Mesendoderm (in vitro differentiated cells): ENCODE results near the gene EFCAB13.
A peak's percentile ranks its signal among the peaks of the same experiment; 100 is the strongest.

Source experiments
- DNase-seq: peaks from one replicate; pipeline ENCODE4 v3.0.0; 2013
- H2AK5ac ChIP-seq: 2 replicates; pipeline ENCODE4 v1.6.1; 2013; ENCODE audit warnings: low read length, inconsistent platforms
- H2BK120ac ChIP-seq: 2 replicates; pipeline ENCODE4 v1.6.1; 2013; ENCODE audit warnings: low read depth, mild to moderate bottlenecking, low read length, moderate library complexity, mixed read lengths
- H2BK15ac ChIP-seq: replicated peaks from 2 replicates; pipeline ENCODE4 v1.6.1; 2013; ENCODE audit warnings: low read depth, mild to moderate bottlenecking, moderate library complexity
- H2BK5ac ChIP-seq: 2 replicates; pipeline ENCODE4 v1.6.1; 2013; ENCODE audit warnings: low read length, inconsistent platforms
- H3K18ac ChIP-seq: 2 replicates; pipeline ENCODE4 v1.6.1; 2013; ENCODE audit warnings: mild to moderate bottlenecking, low read length, mixed read lengths
- H3K23ac ChIP-seq: one replicate; pipeline ENCODE4 v1.6.1; 2013; ENCODE audit warnings: low read length
- H3K27ac ChIP-seq: 2 replicates; pipeline ENCODE4 v1.5.1; 2013; ENCODE audit warnings: low read depth, mild to moderate bottlenecking, inconsistent platforms, low read length, moderate library complexity
- H3K27me3 ChIP-seq: 2 replicates; pipeline ENCODE4 v1.6.1; 2013; ENCODE audit warnings: low read length, control low read depth, mild to moderate bottlenecking, inconsistent platforms; ENCODE audit not compliant: insufficient read depth, poor library complexity
- H3K36me3 ChIP-seq: 2 replicates; pipeline ENCODE4 v1.6.1; 2013; ENCODE audit warnings: low read length, inconsistent platforms; ENCODE audit not compliant: control insufficient read depth, insufficient read depth
- H3K4ac ChIP-seq: one replicate; pipeline ENCODE4 v1.6.1; 2013; ENCODE audit warnings: low read depth, mild to moderate bottlenecking, low read length, moderate library complexity
- H3K4me1 ChIP-seq: 2 replicates; pipeline ENCODE4 v1.6.1; 2013; ENCODE audit warnings: low read depth, low read length, inconsistent platforms; ENCODE audit not compliant: control insufficient read depth
- H3K4me2 ChIP-seq: 2 replicates; pipeline ENCODE4 v1.6.1; 2013; ENCODE audit warnings: low read length
- H3K4me3 ChIP-seq: 2 replicates; pipeline ENCODE4 v1.5.1; 2013; ENCODE audit warnings: mild to moderate bottlenecking, low read length
- H3K56ac ChIP-seq: one replicate; pipeline ENCODE4 v1.6.1; 2013; ENCODE audit warnings: low read length
- H3K79me1 ChIP-seq: 2 replicates; pipeline ENCODE4 v1.6.1; 2013; ENCODE audit warnings: low read length, inconsistent platforms
- H3K79me2 ChIP-seq: 2 replicates; pipeline ENCODE4 v1.6.1; 2013; ENCODE audit warnings: mild to moderate bottlenecking, low read length; ENCODE audit not compliant: control insufficient read depth, insufficient read depth
- H3K9ac ChIP-seq: 2 replicates; pipeline ENCODE4 v1.6.1; 2013; ENCODE audit warnings: low read length, inconsistent platforms
- H4K5ac ChIP-seq: one replicate; pipeline ENCODE4 v1.6.1; 2013; ENCODE audit warnings: low read length
- H4K8ac ChIP-seq: one replicate; pipeline ENCODE4 v1.6.1; 2013; ENCODE audit warnings: low read depth, mild to moderate bottlenecking, control low read depth, low read length, moderate library complexity
- WGBS: extraction: QIAGEN DNeasy Blood & Tissue Kit; methylation state at CpG from one replicate; pipeline ENCODE4 v1.1.7; 2013; ENCODE audit warnings: low lambda C conversion rate, missing lambda C conversion rate; ENCODE audit not compliant: insufficient coverage; ENCODE audit errors: extremely low coverage; 5-methylcytosine and 5-hydroxymethylcytosine counted together

The EFCAB13 gene

DNA sequence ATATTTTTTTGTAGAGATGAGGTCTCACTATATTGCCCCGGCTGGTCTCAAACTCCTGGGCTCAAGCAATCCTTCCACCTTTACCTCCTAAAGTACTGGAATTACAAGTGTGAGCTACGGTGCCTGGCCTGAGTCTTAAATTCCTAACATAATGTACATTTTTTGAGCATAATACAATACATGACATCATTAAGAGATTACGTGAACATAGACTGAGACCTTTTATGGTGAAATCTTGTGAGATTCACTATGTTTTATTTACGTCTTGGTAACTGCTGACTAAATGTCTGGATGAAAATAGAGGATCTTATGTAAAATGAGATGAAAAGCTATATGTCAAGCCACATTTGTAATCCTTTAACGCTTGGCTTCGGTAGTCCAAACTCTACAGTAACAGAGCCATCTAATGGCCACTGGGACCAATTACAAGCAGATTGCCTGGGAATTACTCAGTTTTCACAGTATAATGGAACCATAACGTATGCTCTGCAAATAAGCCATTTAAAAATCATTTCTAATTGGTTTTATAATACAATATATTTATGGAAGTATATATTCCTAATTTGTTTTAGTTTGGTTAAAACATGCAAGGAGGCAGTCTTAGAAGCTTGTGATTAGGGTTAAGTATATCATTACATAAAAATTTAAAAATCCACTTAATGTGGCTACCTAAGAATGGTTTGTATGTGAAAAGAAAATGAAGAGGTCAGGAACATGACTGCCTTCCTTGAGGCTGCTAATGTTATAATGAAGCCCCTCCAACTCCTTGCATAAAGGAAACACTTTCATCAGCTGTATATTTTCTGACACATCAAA, 8.1 kb upstream of the EFCAB13 start:
- Histone ChIP-seq H3K4me2 (no peak overlapping the region), H3K18ac (peak overlapping the region; percentile 30), H4K5ac (no peak overlapping the region), H3K79me2 (no peaks in the 10 kb centered on the region), H2BK5ac (no peak overlapping the region), H3K36me3 (no peaks in the 10 kb centered on the region), H3K4me1 (peaks cover 1% of the 10 kb centered on the region), H2BK120ac (no peak overlapping the region), H3K79me1 (no peaks in the 10 kb centered on the region), H2BK15ac (no peak overlapping the region), H2AK5ac (no peak overlapping the region), H3K9ac (no peak overlapping the region), H3K4ac (no peak overlapping the region), H3K23ac (no peak overlapping the region), H4K8ac (no peak overlapping the region), H3K4me3 (no peak overlapping the region), H3K27me3 (no peaks in the 10 kb centered on the region), H3K56ac (no peak overlapping the region), H3K27ac (no peak overlapping the region)
- WGBS = no CpG with 5 or more reads among the region's 7 CpGs
- peak; percentile 69 for DNase-seq

- no peak overlapping the region for H4K8ac ChIP-seq
- no peak overlapping the region for H3K4ac ChIP-seq
- H3K4me2 ChIP-seq = no peak overlapping the region
- H2AK5ac ChIP-seq = no peak overlapping the region
- H3K79me1 ChIP-seq = no peaks in the 10 kb centered on the region
- no peak overlapping the region for H4K5ac ChIP-seq
- no peak overlapping the region for H3K23ac ChIP-seq
- H2BK15ac ChIP-seq = no peak overlapping the region
- no peak overlapping the region for H3K27ac ChIP-seq
- no peak overlapping the region for H3K9ac ChIP-seq
- no peak overlapping the region for H2BK120ac ChIP-seq
- no peaks in the 10 kb centered on the region for H3K27me3 ChIP-seq
- H3K4me3 ChIP-seq = no peak overlapping the region
- no peak overlapping the region for H3K56ac ChIP-seq
- H2BK5ac ChIP-seq = no peak overlapping the region
- H3K4me1 ChIP-seq = no peaks in the 10 kb centered on the region
- DNase-seq = no peak
- no CpG with 5 or more reads among the region's 3 CpGs for WGBS
- no peak overlapping the region for H3K18ac ChIP-seq
- no peaks in the 10 kb centered on the region for H3K36me3 ChIP-seq
- H3K79me2 ChIP-seq = no peaks in the 10 kb centered on the region
These were observed 7.4 kb upstream of the EFCAB13 start for GRCh38 chr17:47316311-47316710.

DNA sequence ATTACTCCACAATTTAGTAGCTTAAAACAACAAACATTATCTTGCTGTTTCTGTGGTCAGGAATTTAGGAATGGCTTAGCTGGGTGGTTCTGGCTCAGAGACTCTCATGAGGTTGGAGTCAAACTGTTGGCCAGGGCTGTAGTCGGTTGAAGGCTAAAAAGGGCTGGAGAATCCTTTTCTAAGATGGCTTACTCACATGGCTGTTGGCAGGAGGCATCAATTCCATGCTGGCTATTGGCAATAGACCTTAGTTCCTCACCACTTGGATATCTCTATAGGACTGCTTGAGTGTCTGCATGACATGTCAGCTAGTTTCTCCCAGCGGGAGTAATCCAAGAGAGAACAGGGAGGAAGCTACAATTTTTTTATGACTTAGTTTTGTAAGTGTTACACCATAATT, 6.6 kb upstream of the EFCAB13 start:
- no CpG with 5 or more reads among the region's 2 CpGs for WGBS
- Histone ChIP-seq H3K4me2 (no peak overlapping the region), H3K27me3 (no peaks in the 10 kb centered on the region), H3K36me3 (no peaks in the 10 kb centered on the region), H3K4me3 (no peak overlapping the region), H3K79me1 (no peaks in the 10 kb centered on the region), H2AK5ac (no peak overlapping the region), H2BK15ac (no peak overlapping the region), H3K18ac (no peak overlapping the region), H2BK5ac (no peak overlapping the region), H3K4me1 (no peaks in the 10 kb centered on the region), H3K27ac (no peak overlapping the region), H3K9ac (no peak overlapping the region), H3K23ac (no peak overlapping the region), H3K79me2 (no peaks in the 10 kb centered on the region), H3K4ac (no peak overlapping the region), H2BK120ac (no peak overlapping the region), H4K5ac (no peak overlapping the region), H4K8ac (no peak overlapping the region), H3K56ac (no peak overlapping the region)
- DNase-seq = no peak

- Histone ChIP-seq H3K56ac (no peak overlapping the region), H3K4me1 (no peaks in the 10 kb centered on the region), H3K27me3 (no peaks in the 10 kb centered on the region), H3K23ac (no peak overlapping the region), H4K8ac (no peak overlapping the region), H3K79me2 (no peaks in the 10 kb centered on the region), H3K4ac (no peak overlapping the region), H3K79me1 (no peaks in the 10 kb centered on the region), H3K4me3 (no peak overlapping the region), H4K5ac (no peak overlapping the region), H2BK5ac (no peak overlapping the region), H2BK120ac (no peak overlapping the region), H3K4me2 (no peak overlapping the region), H3K9ac (no peak overlapping the region), H3K36me3 (no peaks in the 10 kb centered on the region), H3K27ac (no peak overlapping the region), H2AK5ac (no peak overlapping the region), H3K18ac (no peak overlapping the region), H2BK15ac (no peak overlapping the region)
- no peak for DNase-seq
- WGBS = no CpG with 5 or more reads among the region's 3 CpGs
These were observed 5.4 kb upstream of the EFCAB13 start for GRCh38 chr17:47318197-47318918.

GRCh38 chr17:47320879-47321502, 2.8 kb upstream of the EFCAB13 start:
- H3K79me1 ChIP-seq = no peaks in the 10 kb centered on the region
- H4K5ac ChIP-seq = no peak overlapping the region
- H2AK5ac ChIP-seq = no peak overlapping the region
- no CpG with 5 or more reads among the region's 5 CpGs for WGBS
- no peak overlapping the region for H2BK15ac ChIP-seq
- H3K27me3 ChIP-seq = no peaks in the 10 kb centered on the region
- H3K9ac ChIP-seq = no peak overlapping the region
- peaks cover 2% of the 10 kb centered on the region for H3K4me1 ChIP-seq
- no peaks in the 10 kb centered on the region for H3K36me3 ChIP-seq
- H3K4ac ChIP-seq = no peak overlapping the region
- no peak overlapping the region for H3K4me3 ChIP-seq
- no peak for DNase-seq
- H3K23ac ChIP-seq = no peak overlapping the region
- H3K56ac ChIP-seq = no peak overlapping the region
- H3K18ac ChIP-seq = no peak overlapping the region
- H2BK5ac ChIP-seq = no peak overlapping the region
- no peak overlapping the region for H3K4me2 ChIP-seq
- H2BK120ac ChIP-seq = no peak overlapping the region
- no peaks in the 10 kb centered on the region for H3K79me2 ChIP-seq
- no peak overlapping the region for H3K27ac ChIP-seq
- H4K8ac ChIP-seq = no peak overlapping the region
